Stimulated activated CD4-positive, alpha-beta T cell treated with anti-CD3 and anti-CD28 coated beads, Interleukin-4, amount 100 ng/mL, for 24 hours (primary cell): ENCODE results near the gene HOXC11.

Experiments used
- DNase-seq: peaks from one replicate; pipeline ENCODE4 v3.0.0-alpha.2; 2020

Gene HOXC11

DNA sequence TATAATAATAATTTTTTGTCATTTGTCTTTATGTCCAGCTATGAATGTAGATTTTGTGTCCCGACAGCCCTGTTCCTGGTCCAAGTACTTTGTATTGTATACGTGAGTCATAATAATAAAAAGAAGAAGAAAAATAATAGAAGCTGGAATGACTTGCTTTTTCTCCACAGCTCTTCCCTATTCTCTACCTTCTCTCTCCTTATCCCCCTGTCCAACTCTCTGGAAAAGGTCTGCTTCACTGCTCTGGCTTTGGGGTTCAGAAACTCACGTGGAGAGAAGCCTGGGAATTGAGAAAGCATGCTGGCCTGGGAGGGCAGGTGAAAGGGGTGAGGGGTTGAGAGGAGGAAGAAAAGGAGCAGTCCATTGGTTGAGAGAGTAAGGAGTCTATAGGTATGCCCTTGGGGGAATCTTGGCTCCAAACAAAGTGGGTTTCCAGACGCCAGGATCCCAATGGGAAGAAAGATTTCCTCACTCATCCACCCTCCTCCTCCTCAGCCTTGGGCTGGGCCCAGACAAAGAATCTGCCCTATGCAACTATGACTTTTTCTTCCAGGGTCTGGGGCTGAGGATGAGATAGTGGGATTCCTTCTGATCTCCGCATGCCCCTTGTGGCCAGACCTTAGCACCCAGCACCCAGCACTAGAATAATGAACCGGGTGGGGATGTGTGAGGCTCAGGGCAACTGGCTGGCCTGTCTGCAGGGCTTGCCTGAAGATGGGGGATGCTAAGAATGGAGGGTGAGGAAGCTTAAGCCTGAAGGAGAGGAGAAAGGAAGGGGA is 39.9 kb downstream of the HOXC11 start:
- DNase-seq: no peak

GRCh38 chr12:54014377-54015017 is 41.6 kb downstream of the HOXC11 start:
- no peak for DNase-seq

- no peak for DNase-seq
Observed at GRCh38 chr12:54015018-54015931, 42.3 kb downstream of the HOXC11 start.

DNA sequence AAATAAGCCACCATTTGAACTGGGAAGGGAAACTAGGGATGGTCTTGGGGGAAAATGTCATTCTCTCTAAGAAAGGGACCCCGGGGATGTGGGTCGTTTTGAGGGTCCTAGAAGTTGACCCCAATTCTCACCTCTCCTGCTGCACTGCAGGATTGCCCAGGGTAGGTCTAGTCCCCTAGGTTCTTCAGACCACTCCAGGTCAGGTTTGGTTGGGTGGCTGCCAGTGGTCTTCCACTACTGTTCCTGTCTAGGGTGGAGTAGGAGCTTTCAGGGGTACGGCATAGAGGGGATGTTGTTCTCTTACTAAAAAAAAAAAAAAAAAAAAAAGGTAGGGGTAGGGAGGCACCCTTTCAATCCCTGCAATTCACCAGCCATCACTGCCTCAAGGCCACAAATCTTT is 43.1 kb downstream of the HOXC11 start:
- no peak for DNase-seq

GRCh38 chr12:54016478-54016964 is 43.6 kb downstream of the HOXC11 start:
- DNase-seq: no peak

DNA sequence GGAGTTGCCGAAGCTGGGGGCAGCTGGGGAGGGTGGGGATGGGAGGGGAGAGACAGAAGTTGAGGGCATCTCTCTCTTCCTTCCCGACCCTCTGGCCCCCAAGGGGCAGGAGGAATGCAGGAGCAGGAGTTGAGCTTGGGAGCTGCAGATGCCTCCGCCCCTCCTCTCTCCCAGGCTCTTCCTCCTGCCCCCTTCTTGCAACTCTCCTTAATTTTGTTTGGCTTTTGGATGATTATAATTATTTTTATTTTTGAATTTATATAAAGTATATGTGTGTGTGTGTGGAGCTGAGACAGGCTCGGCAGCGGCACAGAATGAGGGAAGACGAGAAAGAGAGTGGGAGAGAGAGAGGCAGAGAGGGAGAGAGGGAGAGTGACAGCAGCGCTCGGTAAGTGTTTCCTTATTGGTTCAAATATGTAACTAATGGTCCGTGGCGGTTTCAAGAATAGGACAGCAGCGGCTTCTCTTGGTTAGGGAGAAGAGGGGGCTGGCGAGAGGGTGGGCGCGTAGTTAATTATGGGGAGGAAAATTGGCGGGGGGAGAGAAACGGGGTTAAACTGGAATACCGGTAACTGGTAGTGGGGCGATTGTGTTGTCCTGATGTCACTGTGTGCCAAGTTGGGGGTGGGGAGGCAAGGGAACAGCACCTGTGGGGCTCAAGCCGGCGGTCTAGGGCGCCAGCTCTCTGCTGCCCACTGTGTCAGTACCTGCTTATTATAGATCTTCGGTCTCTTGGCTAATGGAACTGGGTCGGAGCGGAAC is 44.3 kb downstream of the HOXC11 start:
- DNase-seq: no peak

GRCh38 chr12:54017878-54018467 is 45.0 kb downstream of the HOXC11 start:
- peak; percentile 67 for DNase-seq

GRCh38 chr12:54018468-54018984 is 45.6 kb downstream of the HOXC11 start:
- no peak for DNase-seq

DNA sequence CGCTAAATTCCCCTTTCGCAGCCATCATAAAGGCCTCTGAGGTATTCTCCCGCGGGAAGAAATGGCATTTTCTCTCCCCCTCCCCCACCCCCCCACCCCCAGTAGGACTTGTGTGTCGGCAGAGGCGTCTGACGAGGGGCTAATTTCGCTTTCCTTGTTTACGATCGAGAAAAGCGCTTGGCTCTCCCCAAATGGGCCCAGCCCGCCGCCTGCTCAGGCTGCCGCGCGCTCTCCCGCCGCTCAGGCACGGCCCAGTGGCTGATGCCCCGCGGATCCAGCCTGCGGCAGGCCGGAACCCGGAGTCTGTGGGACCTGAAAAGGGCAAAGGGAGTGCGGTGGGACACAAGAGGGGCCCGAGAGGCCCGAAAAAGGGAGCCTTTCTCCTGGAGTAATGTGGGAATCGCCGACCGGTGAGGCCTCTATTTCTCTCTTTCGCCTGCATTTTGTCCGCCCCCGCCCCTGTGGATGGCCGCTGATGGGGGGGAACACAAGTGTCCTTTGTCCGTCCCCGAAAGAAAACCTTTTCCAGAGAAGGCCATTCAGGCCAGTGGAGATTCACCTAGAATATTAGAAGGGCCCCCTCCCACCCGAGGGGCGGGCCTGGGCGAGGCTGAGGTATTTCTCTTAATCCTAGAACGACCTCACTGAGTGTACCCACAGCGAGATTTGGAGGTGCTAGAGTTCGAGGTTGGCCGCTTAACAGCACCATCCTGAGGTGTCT is 46.3 kb downstream of the HOXC11 start:
- no peak for DNase-seq

GRCh38 chr12:54019924-54020590 is 47.1 kb downstream of the HOXC11 start:
- no peak for DNase-seq

GRCh38 chr12:54020591-54021405 is 47.9 kb downstream of the HOXC11 start:
- no peak for DNase-seq

GRCh38 chr12:54021432-54022013 is 48.6 kb downstream of the HOXC11 start:
- DNase-seq: no peak

DNA sequence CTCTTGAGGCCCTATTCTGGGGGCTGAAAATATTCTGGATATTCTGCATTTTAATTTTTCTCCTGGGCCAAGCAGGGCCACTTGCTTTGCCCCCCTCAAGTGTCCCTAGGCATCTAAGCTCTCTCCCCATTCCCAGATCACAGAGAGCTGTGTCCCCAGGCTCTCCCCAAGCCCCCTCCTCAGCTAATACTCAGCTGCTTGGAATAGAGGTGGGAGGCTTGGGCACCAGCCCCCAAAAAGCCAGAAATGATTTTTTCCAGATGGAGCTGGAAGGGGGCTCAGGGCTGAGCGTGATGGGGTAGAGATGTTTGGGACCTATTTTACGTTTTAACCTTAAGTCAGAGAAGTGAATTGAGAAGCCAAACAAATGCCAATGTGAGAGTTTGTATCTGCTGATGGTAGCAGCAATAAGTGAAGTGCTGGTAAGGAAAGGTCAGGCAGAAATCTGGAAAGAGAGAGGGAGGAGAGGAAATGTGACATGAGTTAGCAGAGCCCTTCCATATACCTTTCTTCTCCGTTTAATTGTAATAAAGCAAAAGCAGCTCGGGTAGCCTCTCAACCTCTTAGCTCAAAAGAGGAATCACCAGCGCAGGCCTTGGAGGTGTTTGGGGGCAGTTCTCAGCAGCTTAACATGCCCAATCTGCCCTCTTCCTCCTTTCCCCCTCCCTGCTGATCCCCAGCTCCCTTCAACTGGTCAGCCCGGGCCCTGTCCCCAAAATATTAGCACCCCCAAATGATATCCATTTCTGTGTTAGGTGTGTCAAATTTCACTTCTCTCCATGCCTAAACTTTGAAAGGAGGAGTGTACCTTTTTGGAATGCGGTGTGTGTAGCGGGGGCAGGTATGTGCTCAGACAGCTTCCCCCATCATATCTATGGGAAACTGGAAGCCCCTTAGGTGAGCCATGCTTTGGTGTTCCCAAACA is 50.3 kb downstream of the HOXC11 start:
- DNase-seq: no peak

GRCh38 chr12:54024127-54024526 is 51.2 kb downstream of the HOXC11 start:
- DNase-seq: no peak

- DNase-seq: no peak
Observed at GRCh38 chr12:54024581-54025305, 51.8 kb downstream of the HOXC11 start.

DNA sequence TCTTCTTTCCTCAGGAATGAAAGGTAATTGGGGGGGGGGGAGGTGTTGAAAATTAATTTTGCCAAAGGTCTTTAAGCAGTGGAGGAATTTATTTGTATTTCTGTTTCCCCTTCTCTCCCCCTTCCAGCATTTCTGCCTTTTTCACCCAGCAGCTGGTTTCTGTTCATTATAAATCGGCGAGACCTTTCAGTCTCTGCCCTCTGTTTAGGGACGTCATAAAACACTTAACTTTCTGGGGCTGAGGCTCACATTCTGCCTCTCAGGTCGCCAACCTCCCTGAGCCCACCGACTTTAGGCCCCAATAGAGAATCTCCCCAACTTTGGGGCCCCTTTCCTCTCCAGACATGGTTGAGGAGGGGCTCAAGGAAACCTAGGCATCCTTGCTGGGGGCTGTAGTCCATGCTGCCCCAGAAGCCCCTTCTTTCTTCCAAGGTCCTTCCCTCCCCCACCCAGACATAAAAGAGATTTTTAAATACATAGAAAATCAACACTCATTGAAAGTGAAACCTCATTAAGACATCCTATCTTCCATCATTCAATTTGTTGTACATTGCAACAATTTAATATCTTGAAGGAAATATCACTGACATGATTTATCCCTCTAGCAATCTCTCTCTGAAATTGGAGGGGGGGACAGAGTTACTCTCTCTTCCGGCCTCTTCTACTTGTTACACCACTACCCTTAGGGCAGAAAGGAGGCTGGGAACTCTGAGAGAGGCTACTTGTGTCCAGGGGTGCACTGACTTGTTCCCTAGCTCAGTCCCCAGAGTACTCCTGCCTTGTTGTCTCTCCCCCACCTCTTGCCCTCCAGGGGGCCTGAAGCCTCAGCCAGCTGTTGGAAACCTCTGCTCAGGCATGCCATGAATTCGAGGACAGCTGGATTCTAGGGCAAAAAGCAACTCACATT is 52.8 kb downstream of the HOXC11 start:
- DNase-seq: no peak
